Measurements from ENCODE around the gene STX2. TPM values are rescaled to one million over a fixed set of nuclear protein-coding genes. Genes with fewer than 3 reads are reported as not detected.
"Not testable (repeated sequence)": the region's sequence is repeated elsewhere in the genome, so short reads cannot be mapped to it uniquely, and the experiment has no call there.

The STX2 gene
- total RNA-seq, 4 donors from 2014 or later: 26.3 to 44.8 (median 33.6) TPM

DNA sequence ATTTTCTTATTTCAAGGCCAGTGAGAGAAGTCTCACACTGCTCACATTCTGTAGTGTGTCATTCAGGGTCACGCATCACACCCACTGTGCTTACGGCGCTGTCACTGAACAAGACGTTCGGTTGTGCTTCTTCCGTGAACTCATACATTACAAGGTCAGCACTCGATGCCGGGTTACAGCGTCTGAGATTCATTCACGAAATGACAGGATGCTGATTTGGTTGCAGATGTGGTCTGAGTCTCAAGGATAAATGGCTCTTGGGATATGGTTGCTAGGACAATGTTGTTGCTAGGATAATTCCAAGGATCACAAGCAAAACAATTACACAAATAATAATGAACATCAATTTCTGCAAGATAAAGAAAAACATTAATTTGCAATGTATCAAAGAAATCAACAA, 47.4 kb downstream of the STX2 start:
- H3K27ac ChIP-seq: no peak overlapping the region
- no peaks in the 10 kb centered on the region for H3K4me1 ChIP-seq
- peaks cover 0 to 6% (median 0%) of the 10 kb centered on the region in 4 donors for H3K9me3 ChIP-seq
- TF ChIP-seq, protein P1, sequence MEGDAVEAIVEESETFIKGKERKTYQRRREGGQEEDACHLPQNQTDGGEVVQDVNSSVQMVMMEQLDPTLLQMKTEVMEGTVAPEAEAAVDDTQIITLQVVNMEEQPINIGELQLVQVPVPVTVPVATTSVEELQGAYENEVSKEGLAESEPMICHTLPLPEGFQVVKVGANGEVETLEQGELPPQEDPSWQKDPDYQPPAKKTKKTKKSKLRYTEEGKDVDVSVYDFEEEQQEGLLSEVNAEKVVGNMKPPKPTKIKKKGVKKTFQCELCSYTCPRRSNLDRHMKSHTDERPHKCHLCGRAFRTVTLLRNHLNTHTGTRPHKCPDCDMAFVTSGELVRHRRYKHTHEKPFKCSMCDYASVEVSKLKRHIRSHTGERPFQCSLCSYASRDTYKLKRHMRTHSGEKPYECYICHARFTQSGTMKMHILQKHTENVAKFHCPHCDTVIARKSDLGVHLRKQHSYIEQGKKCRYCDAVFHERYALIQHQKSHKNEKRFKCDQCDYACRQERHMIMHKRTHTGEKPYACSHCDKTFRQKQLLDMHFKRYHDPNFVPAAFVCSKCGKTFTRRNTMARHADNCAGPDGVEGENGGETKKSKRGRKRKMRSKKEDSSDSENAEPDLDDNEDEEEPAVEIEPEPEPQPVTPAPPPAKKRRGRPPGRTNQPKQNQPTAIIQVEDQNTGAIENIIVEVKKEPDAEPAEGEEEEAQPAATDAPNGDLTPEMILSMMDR (IDR thresholded peaks at IDR 0.05): no peak
- no peak for TF ChIP-seq EP300 (IDR thresholded peaks at IDR 0.05)
- no peak for TF ChIP-seq POLR2A (IDR thresholded peaks at IDR 0.05)
- no peak for DNase-seq (ENCODE audit: low spot score in 2 of 2)
- H3K36me3 ChIP-seq: peaks cover 0 to 98% (median 0%) of the 10 kb centered on the region in 3 donors
- 51 to 59% methylated on average over 10 of the region's 10 CpGs for WGBS, 2 donors
- H3K27me3 ChIP-seq: no peaks in the 10 kb centered on the region
- H3K4me3 ChIP-seq: no peak overlapping the region

DNA sequence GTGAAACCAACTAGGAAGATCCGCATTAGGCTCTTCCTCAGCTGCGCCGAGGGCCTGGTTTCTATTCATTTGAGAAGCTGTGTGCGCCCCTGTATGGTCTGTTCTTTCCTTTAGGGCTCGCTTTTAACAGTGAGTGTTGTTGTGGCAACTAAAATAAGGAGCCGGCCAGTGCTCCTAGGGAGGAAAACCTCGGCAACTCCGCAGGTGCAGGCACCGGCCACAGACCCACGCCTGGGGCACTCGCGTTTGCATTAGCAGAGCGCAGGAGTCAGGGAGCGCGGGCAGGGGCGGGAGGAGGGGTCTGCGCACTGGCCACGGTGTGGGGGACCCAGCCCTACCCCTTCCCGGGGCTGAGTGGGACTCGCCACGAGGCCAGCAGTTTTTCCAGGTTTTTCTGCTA, 50.5 kb downstream of the STX2 start:
- H3K27me3 ChIP-seq: no peaks in the 10 kb centered on the region
- TF ChIP-seq POLR2A (IDR thresholded peaks at IDR 0.05) (no peak), EP300 (IDR thresholded peaks at IDR 0.05) (no peak)
- TF ChIP-seq, protein P1 (IDR thresholded peaks at IDR 0.05): no peak
- H3K36me3 ChIP-seq: peaks cover 0 to 98% (median 0%) of the 10 kb centered on the region in 3 donors
- H3K4me3 ChIP-seq: no peak overlapping the region
- 77% methylated on average over 21 of the region's 21 CpGs for WGBS, 2 donors
- peaks cover 0 to 28% (median 5%) of the 10 kb centered on the region in 4 donors for H3K9me3 ChIP-seq
- H3K4me1 ChIP-seq: no peaks in the 10 kb centered on the region
- H3K27ac ChIP-seq: no peak overlapping the region
- DNase-seq (ENCODE audit: low spot score in 2 of 2): no peak

DNA sequence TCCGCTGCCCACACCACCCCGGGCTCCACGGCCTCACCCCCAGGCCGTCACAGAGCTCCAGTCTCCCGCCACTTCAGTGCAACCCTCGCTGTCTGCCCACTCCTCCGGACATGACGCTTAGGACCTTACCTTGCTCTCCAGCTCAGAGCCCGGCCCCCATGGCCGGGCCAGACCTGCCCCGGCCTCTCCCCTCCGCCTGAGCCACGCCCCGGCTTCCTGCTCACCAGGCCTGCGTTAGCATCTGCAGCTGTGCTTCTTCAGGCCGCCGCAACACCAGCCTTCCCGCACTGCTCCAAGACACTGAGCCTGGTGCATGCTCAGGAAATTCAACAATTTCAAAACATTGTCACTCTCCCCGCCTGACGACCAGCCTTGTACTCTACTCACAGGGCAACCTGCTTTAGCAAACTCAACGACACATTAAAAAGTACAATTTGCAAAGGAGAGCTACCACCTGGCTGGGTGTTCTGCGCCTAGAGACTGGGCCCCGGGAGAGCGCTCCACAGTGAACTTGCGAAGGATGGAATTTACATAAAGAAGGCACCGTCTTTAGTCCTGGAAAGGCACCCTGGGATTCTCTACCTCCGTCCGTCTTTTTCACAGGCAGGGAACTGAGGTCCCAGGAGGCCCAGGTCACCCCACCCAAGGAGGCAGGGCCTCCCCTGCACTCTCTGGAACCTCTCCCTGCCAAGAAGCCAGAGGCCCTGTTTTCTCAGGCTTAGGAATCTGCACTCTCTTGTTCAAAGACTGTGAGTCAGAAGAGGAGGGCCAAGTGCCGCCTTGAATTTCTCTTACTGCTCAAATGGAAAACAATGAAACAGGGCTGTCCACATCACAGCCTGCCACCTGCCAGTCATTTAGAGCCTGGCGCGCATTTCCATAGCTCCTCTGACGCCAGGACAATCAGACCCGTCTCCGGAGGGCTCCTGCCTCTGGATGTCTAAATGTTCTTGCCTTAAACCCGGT, 51.3 kb downstream of the STX2 start:
- 79 to 84% methylated on average over 35 of the region's 35 CpGs for WGBS, 2 donors
- Histone ChIP-seq H3K27me3 (no peaks in the 10 kb centered on the region), H3K27ac (no peak overlapping the region), H3K4me1 (no peaks in the 10 kb centered on the region), H3K4me3 (no peak overlapping the region), H3K9me3 (peaks cover 0 to 28% (median 5%) of the 10 kb centered on the region in 4 donors), H3K36me3 (peaks cover 0 to 96% (median 0%) of the 10 kb centered on the region in 3 donors)
- DNase-seq (ENCODE audit: low spot score in 2 of 2): no peak
- no peak for TF ChIP-seq EP300 (IDR thresholded peaks at IDR 0.05)
- TF ChIP-seq, protein P1 (IDR thresholded peaks at IDR 0.05): no peak
- TF ChIP-seq POLR2A (IDR thresholded peaks at IDR 0.05): no peak

DNA sequence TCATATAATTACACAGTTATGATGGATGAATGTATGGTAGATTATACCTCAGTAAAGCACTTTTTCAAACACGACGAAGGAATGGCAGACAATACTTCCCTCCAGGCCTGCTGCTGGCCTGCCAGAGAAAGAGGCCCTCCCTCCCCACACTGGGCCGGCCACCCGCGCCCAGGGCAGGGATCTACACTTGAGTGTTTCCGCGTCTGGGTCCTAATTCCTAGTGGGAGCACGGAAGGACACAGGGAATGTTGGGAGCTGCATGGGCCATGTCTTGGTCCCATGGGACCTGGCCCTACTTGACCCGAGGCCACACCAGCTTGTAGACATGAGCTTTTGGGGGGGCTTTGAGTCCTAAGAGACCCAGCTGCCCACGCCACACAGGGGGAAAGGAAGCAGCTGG, 52.0 kb downstream of the STX2 start:
- Histone ChIP-seq H3K27me3 (no peaks in the 10 kb centered on the region), H3K4me3 (no peak overlapping the region), H3K4me1 (no peaks in the 10 kb centered on the region), H3K27ac (no peak overlapping the region), H3K9me3 (peaks cover 0 to 28% (median 5%) of the 10 kb centered on the region in 4 donors), H3K36me3 (peaks cover 0 to 96% (median 0%) of the 10 kb centered on the region in 3 donors)
- TF ChIP-seq POLR2A (IDR thresholded peaks at IDR 0.05) (no peak), EP300 (IDR thresholded peaks at IDR 0.05) (no peak)
- TF ChIP-seq, protein P1 (IDR thresholded peaks at IDR 0.05): no peak
- no peak for DNase-seq (ENCODE audit: low spot score in 2 of 2)
- 81 to 85% methylated on average over 9 to 10 of the region's 10 CpGs for WGBS, 2 donors

DNA sequence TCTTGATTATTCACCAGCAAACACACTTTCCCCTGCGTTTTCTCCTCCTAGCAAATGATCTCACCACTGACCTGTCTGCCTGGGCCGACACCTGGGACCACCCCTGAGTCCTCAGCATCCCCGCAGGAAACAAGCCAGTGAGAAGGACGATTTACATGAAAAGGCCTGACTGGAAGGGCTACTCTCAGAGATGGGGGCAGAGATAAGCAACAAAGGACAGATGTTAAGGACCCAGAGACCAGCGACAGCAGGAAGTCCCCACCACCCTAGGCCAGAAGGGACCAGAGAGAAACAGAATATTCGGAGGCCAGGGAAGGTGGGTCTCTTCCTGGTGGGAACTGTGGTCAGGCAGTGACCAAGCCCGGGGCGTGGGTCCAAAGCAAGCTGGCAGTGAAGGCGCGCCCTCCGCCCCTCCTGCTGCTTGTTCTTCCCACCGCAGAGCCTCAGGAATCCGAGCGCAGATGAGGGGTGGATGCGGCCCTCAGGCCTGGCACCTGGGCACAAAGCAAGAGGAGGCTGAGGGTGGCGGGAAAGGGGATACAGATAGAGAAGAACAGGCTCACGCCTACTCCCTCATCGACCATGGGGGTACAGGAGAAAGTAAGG, 55.8 kb downstream of the STX2 start:
- Histone ChIP-seq H3K27ac (no peak overlapping the region), H3K27me3 (no peaks in the 10 kb centered on the region), H3K4me1 (no peaks in the 10 kb centered on the region), H3K9me3 (peaks cover 0 to 28% (median 5%) of the 10 kb centered on the region in 4 donors), H3K4me3 (no peak overlapping the region), H3K36me3 (peaks cover 0 to 79% (median 0%) of the 10 kb centered on the region in 3 donors)
- TF ChIP-seq, protein P1 (IDR thresholded peaks at IDR 0.05): no peak
- TF ChIP-seq EP300 (IDR thresholded peaks at IDR 0.05) (no peak), POLR2A (IDR thresholded peaks at IDR 0.05) (no peak)
- WGBS, 2 donors: 71 to 76% methylated on average over 18 of the region's 18 CpGs
- no peak for DNase-seq (ENCODE audit: low spot score in 2 of 2)

DNA sequence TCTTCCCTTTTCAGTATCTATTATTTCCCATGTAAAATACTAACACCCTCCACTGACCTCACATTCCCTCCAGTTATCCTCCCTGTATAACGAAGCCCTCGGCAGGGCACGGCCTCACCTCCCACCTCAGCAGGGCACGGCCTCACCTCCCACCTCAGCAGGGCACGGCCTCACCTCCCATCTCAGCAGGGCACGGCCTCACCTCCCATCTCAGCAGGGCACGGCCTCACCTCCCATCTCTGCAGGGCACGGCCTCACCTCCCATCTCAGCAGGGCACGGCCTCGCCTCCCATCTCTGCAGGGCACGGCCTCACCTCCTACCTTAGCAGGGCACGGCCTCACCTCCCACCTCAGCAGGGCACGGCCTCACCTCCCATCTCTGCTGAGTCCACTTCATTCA, 56.8 kb downstream of the STX2 start:
- not testable (repeated sequence) for DNase-seq (ENCODE audit: low spot score in 2 of 2)
- WGBS, 2 donors: 88 to 89% methylated on average over 13 of the region's 13 CpGs

More for the DNA sequence above, 56.8 kb downstream of the STX2 start:
- Histone ChIP-seq H3K36me3 (peaks cover 0 to 69% (median 0%) of the 10 kb centered on the region in 3 donors), H3K9me3 (peaks cover 0 to 26% (median 5%) of the 10 kb centered on the region in 4 donors)
- not testable (repeated sequence) for H3K27me3 ChIP-seq, H3K4me3 ChIP-seq, H3K27ac ChIP-seq, H3K4me1 ChIP-seq

Measured in tibial nerve (tissue), 4 donors.